Activated CD4-positive, alpha-beta T cell treated with anti-CD3 and anti-CD28 coated beads, Interleukin-2, amount 10 ng/mL, durations not matched to agents 24 days and 14 days (primary cell): Measurements from ENCODE around the gene DBF4B. TPM values are rescaled to one million over a fixed set of nuclear protein-coding genes. Genes with fewer than 3 reads are reported as not detected.

Experiments
- DNase-seq: peaks from one replicate; pipeline ENCODE4 v3.0.0; 2022
- H3K27ac Mint-ChIP-seq: one replicate; pipeline ENCODE4 v1.8.0; 2022; ENCODE audit warnings: mild to moderate bottlenecking, mixed read lengths
- H3K27me3 Mint-ChIP-seq: one replicate; pipeline ENCODE4 v1.8.0; 2022; ENCODE audit warnings: mixed read lengths
- H3K36me3 Mint-ChIP-seq: one replicate; pipeline ENCODE4 v1.8.0; 2022; ENCODE audit warnings: low read depth, mild to moderate bottlenecking, mixed read lengths
- H3K4me1 Mint-ChIP-seq: one replicate; pipeline ENCODE4 v1.8.0; 2021; ENCODE audit warnings: mixed read lengths
- H3K4me3 Mint-ChIP-seq: one replicate; pipeline ENCODE4 v1.8.0; 2022; ENCODE audit warnings: mild to moderate bottlenecking, moderate library complexity, mixed read lengths
- H3K9me3 Mint-ChIP-seq: one replicate; pipeline ENCODE4 v1.8.0; 2021; ENCODE audit warnings: mixed read lengths
- intact Hi-C: fragments of 100-400 bp; cut with micrococcal nuclease; formaldehyde crosslinking; loops from one replicate; pipeline ENCODE4 v1.15.1; 2023
- total RNA-seq: library from RNA; stranded (reverse); gene quantifications from 2 replicates; pipeline ENCODE4 v1.2.3, GENCODE V29; 2022

Gene DBF4B
- total RNA-seq, 1 donor from 2014 or later, result 25.7 TPM

- peaks cover 7% of the 10 kb centered on the region for H3K4me1 Mint-ChIP-seq
- intact Hi-C loops, result no loop called here
- no peak overlapping the region for H3K27ac Mint-ChIP-seq
Measured at GRCh38 chr17:44781551-44782325, 73.3 kb downstream of the DBF4B start.

GRCh38 chr17:44782326-44782850, 73.9 kb downstream of the DBF4B start:
- no peak overlapping the region for H3K4me3 Mint-ChIP-seq
- H3K36me3 Mint-ChIP-seq, result no peaks in the 10 kb centered on the region
- peaks cover 2% of the 10 kb centered on the region for H3K27me3 Mint-ChIP-seq
- intact Hi-C loops, result no loop called here
- H3K9me3 Mint-ChIP-seq, result no peaks in the 10 kb centered on the region
- no peak overlapping the region for H3K27ac Mint-ChIP-seq
- DNase-seq, result no peak
- peaks cover 7% of the 10 kb centered on the region for H3K4me1 Mint-ChIP-seq

More at GRCh38 chr17:44781551-44782325, 73.3 kb downstream of the DBF4B start:
- Mint-ChIP-seq H3K27me3 (peaks cover 7% of the 10 kb centered on the region), H3K36me3 (no peaks in the 10 kb centered on the region), H3K9me3 (no peaks in the 10 kb centered on the region), H3K4me3 (no peak overlapping the region)
- no peak for DNase-seq

- no peaks in the 10 kb centered on the region for H3K9me3 Mint-ChIP-seq
- intact Hi-C loops, result no loop called here
- H3K4me3 Mint-ChIP-seq, result no peak overlapping the region
- peaks cover 2% of the 10 kb centered on the region for H3K27me3 Mint-ChIP-seq
- no peaks in the 10 kb centered on the region for H3K4me1 Mint-ChIP-seq
- peak; percentile 52 for DNase-seq
- H3K27ac Mint-ChIP-seq, result no peak overlapping the region
- H3K36me3 Mint-ChIP-seq, result no peaks in the 10 kb centered on the region
Measured at GRCh38 chr17:44785921-44786320, 77.5 kb downstream of the DBF4B start.

GRCh38 chr17:44786551-44787081, 78.2 kb downstream of the DBF4B start:
- intact Hi-C loops, result no loop called here

GRCh38 chr17:44787271-44787940, 78.9 kb downstream of the DBF4B start:
- Mint-ChIP-seq H3K4me1 (no peaks in the 10 kb centered on the region), H3K27ac (no peak overlapping the region), H3K4me3 (no peak overlapping the region), H3K9me3 (no peaks in the 10 kb centered on the region), H3K27me3 (peaks cover 2% of the 10 kb centered on the region), H3K36me3 (no peaks in the 10 kb centered on the region)
- intact Hi-C loops, result no loop called here
- DNase-seq, result no peak

More at GRCh38 chr17:44786551-44787081, 78.2 kb downstream of the DBF4B start:
- no peak overlapping the region for H3K27ac Mint-ChIP-seq
- no peaks in the 10 kb centered on the region for H3K4me1 Mint-ChIP-seq
- DNase-seq, result no peak
- no peaks in the 10 kb centered on the region for H3K36me3 Mint-ChIP-seq
- no peak overlapping the region for H3K4me3 Mint-ChIP-seq
- H3K27me3 Mint-ChIP-seq, result peaks cover 2% of the 10 kb centered on the region
- H3K9me3 Mint-ChIP-seq, result no peaks in the 10 kb centered on the region

- DNase-seq, result no peak
- Mint-ChIP-seq H3K4me3 (no peak overlapping the region), H3K27ac (no peak overlapping the region), H3K36me3 (no peaks in the 10 kb centered on the region), H3K4me1 (no peaks in the 10 kb centered on the region), H3K9me3 (no peaks in the 10 kb centered on the region), H3K27me3 (peaks cover 2% of the 10 kb centered on the region)
- intact Hi-C loops, result no loop called here
Measured at GRCh38 chr17:44788139-44788538, 79.7 kb downstream of the DBF4B start.

GRCh38 chr17:44792276-44792675, 83.8 kb downstream of the DBF4B start:
- intact Hi-C loops, result no loop called here
- H3K27me3 Mint-ChIP-seq, result no peaks in the 10 kb centered on the region
- H3K4me3 Mint-ChIP-seq, result no peak overlapping the region
- H3K27ac Mint-ChIP-seq, result no peak overlapping the region
- no peaks in the 10 kb centered on the region for H3K36me3 Mint-ChIP-seq
- H3K4me1 Mint-ChIP-seq, result peaks cover 10% of the 10 kb centered on the region
- H3K9me3 Mint-ChIP-seq, result no peaks in the 10 kb centered on the region
- no peak for DNase-seq

- peaks cover 14% of the 10 kb centered on the region for H3K4me1 Mint-ChIP-seq
- no peaks in the 10 kb centered on the region for H3K9me3 Mint-ChIP-seq
- H3K27ac Mint-ChIP-seq, result peak overlapping the region; percentile 45
- intact Hi-C loops, result no loop called here
- H3K4me3 Mint-ChIP-seq, result no peak overlapping the region
- no peak for DNase-seq
- no peaks in the 10 kb centered on the region for H3K36me3 Mint-ChIP-seq
- peaks cover 3% of the 10 kb centered on the region for H3K27me3 Mint-ChIP-seq
Measured at GRCh38 chr17:44793885-44794842, 85.7 kb downstream of the DBF4B start.

- H3K27ac Mint-ChIP-seq, result peak overlapping the region; percentile 45
- intact Hi-C loops, result no loop called here
- H3K4me1 Mint-ChIP-seq, result peaks cover 14% of the 10 kb centered on the region
- H3K27me3 Mint-ChIP-seq, result peaks cover 3% of the 10 kb centered on the region
- no peak overlapping the region for H3K4me3 Mint-ChIP-seq
- no peak for DNase-seq
- H3K36me3 Mint-ChIP-seq, result no peaks in the 10 kb centered on the region
- no peaks in the 10 kb centered on the region for H3K9me3 Mint-ChIP-seq
Measured at GRCh38 chr17:44794851-44795413, 86.5 kb downstream of the DBF4B start.

GRCh38 chr17:44795421-44795820, 87.0 kb downstream of the DBF4B start:
- Mint-ChIP-seq H3K36me3 (no peaks in the 10 kb centered on the region), H3K27me3 (peaks cover 3% of the 10 kb centered on the region), H3K4me3 (no peak overlapping the region), H3K4me1 (peaks cover 14% of the 10 kb centered on the region), H3K9me3 (no peaks in the 10 kb centered on the region), H3K27ac (no peak overlapping the region)
- DNase-seq, result no peak
- intact Hi-C loops, result no loop called here

GRCh38 chr17:44795928-44796327, 87.5 kb downstream of the DBF4B start:
- Mint-ChIP-seq H3K4me3 (no peak overlapping the region), H3K27me3 (peaks cover 3% of the 10 kb centered on the region), H3K9me3 (no peaks in the 10 kb centered on the region), H3K36me3 (no peaks in the 10 kb centered on the region), H3K27ac (no peak overlapping the region), H3K4me1 (peaks cover 14% of the 10 kb centered on the region)
- intact Hi-C loops, result no loop called here
- DNase-seq, result no peak

- no peaks in the 10 kb centered on the region for H3K36me3 Mint-ChIP-seq
- H3K27me3 Mint-ChIP-seq, result peaks cover 7% of the 10 kb centered on the region
- DNase-seq, result no peak
- no peak overlapping the region for H3K27ac Mint-ChIP-seq
- H3K9me3 Mint-ChIP-seq, result no peaks in the 10 kb centered on the region
- intact Hi-C loops, result no loop called here
- H3K4me3 Mint-ChIP-seq, result no peak overlapping the region
- H3K4me1 Mint-ChIP-seq, result peaks cover 14% of the 10 kb centered on the region
Measured at GRCh38 chr17:44796731-44797130, 88.3 kb downstream of the DBF4B start.

GRCh38 chr17:44797802-44798201, 89.3 kb downstream of the DBF4B start:
- no peaks in the 10 kb centered on the region for H3K9me3 Mint-ChIP-seq
- H3K36me3 Mint-ChIP-seq, result no peaks in the 10 kb centered on the region
- intact Hi-C loops, result no loop called here
- peaks cover 14% of the 10 kb centered on the region for H3K4me1 Mint-ChIP-seq
- no peak overlapping the region for H3K27ac Mint-ChIP-seq
- H3K4me3 Mint-ChIP-seq, result no peak overlapping the region
- H3K27me3 Mint-ChIP-seq, result peaks cover 10% of the 10 kb centered on the region
- DNase-seq, result no peak
